SK-N-SH (cell line): Measurements from ENCODE around the gene NCK1. TPM values are rescaled to one million over a fixed set of nuclear protein-coding genes. Genes with fewer than 3 reads are reported as not detected.

Experiments
- CTCF ChIA-PET: fragments of 300-600, 350-600 bp; formaldehyde crosslinking; extraction: SDS; loops from one replicate; lab custom pipeline; 2021; lab: Yijun Ruan, JAX
- POLR2A ChIA-PET: fragments of 350-600 bp; sonication (Branson Sonifier 250); formaldehyde crosslinking; extraction: SDS; loops from one replicate; lab custom pipeline; 2020; ENCODE audit warnings: antibody characterized with exemption, inconsistent platforms; lab: Yijun Ruan, JAX
- DNase-seq: peaks from one replicate; pipeline ENCODE4 v3.0.0; 2012
- H2AFZ ChIP-seq: fragments of 200-600 bp; sonication (generic); 2 replicates; pipeline ENCODE4 v1.8.1; 2016; ENCODE audit warnings: antibody characterized with exemption, mild to moderate bottlenecking, low read depth
- H3F3A ChIP-seq: fragments of 200-600 bp; sonication (generic); replicated peaks from 2 replicates; pipeline ENCODE3; 2016; ENCODE audit warnings: antibody characterized with exemption, mild to moderate bottlenecking; ENCODE audit not compliant: insufficient read depth
- H3K27ac ChIP-seq, 2 experiments: fragments of 200-500 bp in 1 of 2; fragments of 200-600 bp in 1 of 2; sonication (Bioruptor generic) in 1 of 2; sonication (generic), shearing (Covaris generic) in 1 of 2; 2 replicates each; pipeline versions ENCODE4 v1.5.1 to v1.6.1; 2014 to 2016; ENCODE audit warnings: low read depth in 2 of 2, inconsistent platforms in 1 of 2, low read length in 1 of 2, mild to moderate bottlenecking in 1 of 2, mixed read lengths in 1 of 2
- H3K27me3 ChIP-seq: fragments of 200-600 bp; sonication (generic), shearing (Covaris generic); 2 replicates; pipeline ENCODE4 v1.6.1; 2016; ENCODE audit warnings: mixed run types; ENCODE audit not compliant: insufficient read depth
- H3K36me3 ChIP-seq, 2 experiments: fragments of 200-500 bp in 1 of 2; fragments of 200-600 bp in 1 of 2; sonication (Bioruptor generic) in 1 of 2; sonication (generic) in 1 of 2; replicated peaks in 1 of 2; 2 replicates each; pipeline versions ENCODE3 to v1.5.1; 2014 to 2016; ENCODE audit warnings: low read length in 1 of 2, mild to moderate bottlenecking in 1 of 2; ENCODE audit not compliant: insufficient read depth in 2 of 2, control insufficient read depth in 1 of 2
- H3K4me1 ChIP-seq, 2 experiments: fragments of 200-500 bp in 1 of 2; fragments of 200-600 bp in 1 of 2; sonication (Bioruptor generic) in 1 of 2; sonication (generic), shearing (Covaris generic) in 1 of 2; 2 replicates each; pipeline versions ENCODE4 v1.5.1 to v1.6.1; 2014 to 2016; ENCODE audit warnings: low read depth in 1 of 2, low read length in 1 of 2, mixed run types in 1 of 2; ENCODE audit not compliant: insufficient read depth in 2 of 2, control insufficient read depth in 1 of 2
- H3K4me2 ChIP-seq: fragments of 200-600 bp; sonication (generic), shearing (Covaris generic); 2 replicates; pipeline ENCODE4 v1.6.1; 2017; ENCODE audit warnings: mixed run types
- H3K4me3 ChIP-seq, 2 experiments: fragments of 200-500 bp in 1 of 2; fragments of 200-600 bp in 1 of 2; sonication (Bioruptor generic) in 1 of 2; sonication (generic), shearing (Covaris generic) in 1 of 2; 2 replicates each; pipeline versions ENCODE4 v1.5.1 to v1.8.1; 2014 to 2016; ENCODE audit warnings: low read depth in 2 of 2, inconsistent platforms in 1 of 2, low read length in 1 of 2, mild to moderate bottlenecking in 1 of 2, mixed read lengths in 1 of 2, moderate library complexity in 1 of 2
- H3K79me2 ChIP-seq: fragments of 200-600 bp; sonication (generic); 2 replicates; pipeline ENCODE4 v1.8.1; 2017; ENCODE audit warnings: mild to moderate bottlenecking; ENCODE audit not compliant: insufficient read depth
- H3K9ac ChIP-seq: fragments of 200-600 bp; sonication (generic); 2 replicates; pipeline ENCODE4 v1.6.1; 2017; ENCODE audit warnings: mixed run types
- H3K9me2 ChIP-seq: fragments of 200-600 bp; sonication (generic); 2 replicates; pipeline ENCODE4 v1.6.1; 2017; ENCODE audit warnings: mixed run types
- H3K9me3 ChIP-seq: fragments of 200-600 bp; sonication (generic); 2 replicates; pipeline ENCODE4 v1.6.1; 2017; ENCODE audit warnings: mixed run types, mild to moderate bottlenecking, moderate library complexity
- H4K20me1 ChIP-seq: fragments of 200-600 bp; sonication (generic); 2 replicates; pipeline ENCODE4 v1.6.1; 2017; ENCODE audit warnings: mild to moderate bottlenecking, mixed run types; ENCODE audit not compliant: insufficient read depth
- CTCF ChIP-seq: fragments of 200-600 bp; sonication (generic); IDR thresholded peaks from 2 replicates; pipeline ENCODE4 v1.6.1; 2017; ENCODE audit warnings: antibody characterized with exemption, mild to moderate bottlenecking, moderate library complexity
- EP300 ChIP-seq, 2 experiments: IDR thresholded peaks; 2 replicates each; pipeline versions ENCODE4 v1.4.0 to v1.6.1; 2012; ENCODE audit warnings: borderline replicate concordance in 1 of 2, low read depth in 1 of 2, low read length in 1 of 2
- FOXJ3 ChIP-seq: sonication (generic); formaldehyde crosslinking; IDR thresholded peaks from 2 replicates; pipeline ENCODE4 v1.5.1; 2020; ENCODE audit warnings: mild to moderate bottlenecking, missing genetic modification reagents
- GATA2 ChIP-seq: sonication (generic); formaldehyde crosslinking; IDR thresholded peaks from 2 replicates; pipeline ENCODE4 v1.5.0; 2020; ENCODE audit warnings: mild to moderate bottlenecking, missing genetic modification reagents
- NRF1 ChIP-seq: IDR thresholded peaks from 2 replicates; pipeline ENCODE4 v1.6.1; 2012; ENCODE audit warnings: low read depth, mild to moderate bottlenecking, low read length
- PBX3 ChIP-seq: IDR thresholded peaks from 2 replicates; pipeline ENCODE4; 2012
- RCOR1 ChIP-seq: fragments of 150-350 bp; IDR thresholded peaks from 2 replicates; pipeline ENCODE4 v1.6.1; 2017; ENCODE audit warnings: antibody characterized with exemption, low read length
- REST ChIP-seq: IDR thresholded peaks from 2 replicates; pipeline ENCODE4 v1.6.1; 2012; ENCODE audit warnings: mild to moderate bottlenecking, low read depth, low read length, moderate library complexity
- RFX5 ChIP-seq: IDR thresholded peaks from 2 replicates; pipeline ENCODE4 v1.6.1; 2012; ENCODE audit warnings: mild to moderate bottlenecking, improper control_type of control experiment, low read length
- SIN3A ChIP-seq: IDR thresholded peaks from 2 replicates; pipeline ENCODE4 v1.6.1; 2012; ENCODE audit warnings: low read depth, mild to moderate bottlenecking, low read length, moderate library complexity, borderline replicate concordance
- TAF1 ChIP-seq: IDR thresholded peaks from 2 replicates; pipeline ENCODE4 v1.6.1; 2012; ENCODE audit warnings: low read depth, mild to moderate bottlenecking, low read length, moderate library complexity, borderline replicate concordance
- WGBS: methylation state at CpG from one replicate; pipeline ENCODE4 v1.1.6; 2017; ENCODE audit warnings: low lambda C conversion rate; 5-methylcytosine and 5-hydroxymethylcytosine counted together
- polyA plus RNA-seq, 3 experiments: library from polyadenylated mRNA; depleted of rRNA; stranded (reverse); fragments of >200 nt; gene quantifications; 2 replicates each; pipeline ENCODE4 v1.2.3, GENCODE V29; 2012
- TF ChIP-seq, protein P1 (sequence below): fragments of 150-350 bp; IDR thresholded peaks from 2 replicates; pipeline ENCODE4 v1.6.1; 2017; ENCODE audit warnings: antibody characterized with exemption, low read length, low read depth, borderline replicate concordance

NCK1 gene
- polyA plus RNA-seq, 1 of the 3 experiments (the other 2 are of a cell fraction) = 16.2 TPM

DNA sequence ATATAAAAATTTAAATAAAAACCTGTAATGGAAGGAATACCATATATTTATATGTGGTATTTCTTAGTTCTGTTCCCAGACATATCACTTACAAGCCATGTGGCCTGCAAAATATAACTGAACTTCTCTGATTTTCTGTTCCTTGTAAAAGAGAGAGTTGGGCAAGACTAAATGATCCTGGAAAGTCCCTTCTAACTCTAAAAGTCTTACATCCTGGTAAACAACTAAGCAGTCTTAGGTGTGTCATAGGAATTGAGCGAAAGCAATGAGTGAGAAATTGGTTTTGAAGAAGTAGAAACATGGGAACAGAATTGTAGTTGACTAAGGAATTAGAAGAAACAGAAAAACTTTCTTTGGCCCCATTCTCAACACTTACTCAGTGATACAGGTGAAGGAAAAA is 70.5 kb downstream of the NCK1 start:
- Histone ChIP-seq H3K4me2 (no peak overlapping the region), H3F3A (peaks cover 5% of the 10 kb centered on the region), H3K9ac (no peak overlapping the region), H3K27ac (no peak overlapping the region), H3K4me1 (peaks cover 0 to 3% of the 10 kb centered on the region in 2 experiments; a peak in 1 of 4 replicates), H3K79me2 (peaks cover 25% of the 10 kb centered on the region; the same call in 1 of the 2 replicates), H4K20me1 (0 out of 2 replicates have a peak, but pooled peaks cover 2% of the 10 kb centered on the region), H3K27me3 (no peaks in the 10 kb centered on the region), H3K9me2 (0 out of 2 replicates have a peak, but pooled peaks cover 2% of the 10 kb centered on the region), H2AFZ (no peak overlapping the region), H3K9me3 (no peaks in the 10 kb centered on the region), H3K4me3 (no peak overlapping the region), H3K36me3 (peaks cover 13 to 41% of the 10 kb centered on the region in 2 experiments)
- TF ChIP-seq NRF1 = no peak
- TF ChIP-seq RFX5 = no peak
- no peak for TF ChIP-seq REST
- TF ChIP-seq PBX3 = no peak
- TF ChIP-seq RCOR1 = no peak
- TF ChIP-seq TAF1 = no peak
- POLR2A ChIA-PET = no interaction called here
- 97% methylated on average over 1 of the region's 1 CpG for WGBS
- CTCF ChIA-PET = no interaction called here
- no peak for DNase-seq

DNA sequence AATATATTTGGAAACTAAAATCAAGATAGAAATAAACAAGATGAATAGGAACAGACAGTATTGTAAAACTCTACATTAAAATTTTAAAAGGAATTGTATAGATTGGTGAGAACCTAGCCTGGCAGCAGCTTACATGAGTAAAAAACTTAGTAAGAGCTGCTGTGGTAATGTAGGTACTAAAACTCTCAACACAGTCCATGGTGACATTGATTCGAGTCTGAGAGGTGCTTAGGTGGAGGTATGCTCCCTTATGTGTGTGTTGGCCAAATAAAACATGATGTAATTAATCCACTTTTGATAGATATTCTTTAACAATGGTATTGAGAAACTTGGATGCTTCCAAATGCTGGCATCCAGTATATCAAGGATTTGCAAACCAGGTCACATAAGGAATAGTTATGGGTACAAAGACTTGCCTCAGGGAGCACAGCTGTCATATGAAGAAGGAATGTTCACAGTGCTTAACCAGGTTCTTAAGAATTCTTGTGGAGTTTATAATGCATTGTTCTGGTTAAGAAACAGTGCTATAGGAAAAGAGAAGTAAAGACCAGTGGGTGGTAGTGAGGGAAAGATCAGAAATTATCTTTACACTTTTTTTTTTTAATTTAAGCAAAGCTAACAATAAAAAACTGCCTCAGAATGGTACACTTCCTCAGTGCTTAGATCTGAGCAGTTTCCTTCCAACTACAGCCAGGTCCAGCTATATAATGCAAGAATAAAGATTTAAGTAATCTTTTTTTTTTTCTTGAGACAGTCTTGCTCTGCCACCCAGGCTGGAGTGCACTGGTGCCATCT is 71.2 kb downstream of the NCK1 start:
- Histone ChIP-seq H3F3A (peaks cover 8% of the 10 kb centered on the region), H3K4me2 (no peak overlapping the region), H3K9ac (no peak overlapping the region), H3K4me3 (no peak overlapping the region), H3K4me1 (peaks cover 0 to 7% of the 10 kb centered on the region in 2 experiments; a peak in 1 of 4 replicates), H3K27ac (no peak overlapping the region), H3K36me3 (peaks cover 11 to 38% of the 10 kb centered on the region in 2 experiments), H3K9me2 (0 out of 2 replicates have a peak, but pooled peaks cover 2% of the 10 kb centered on the region), H2AFZ (no peak overlapping the region), H3K9me3 (no peaks in the 10 kb centered on the region), H3K27me3 (no peaks in the 10 kb centered on the region), H3K79me2 (peaks cover 25% of the 10 kb centered on the region; the same call in 1 of the 2 replicates), H4K20me1 (0 out of 2 replicates have a peak, but pooled peaks cover 2% of the 10 kb centered on the region)
- 60% methylated on average over 1 of the region's 1 CpG for WGBS
- ChIA-PET POLR2A (no interaction called here), CTCF (no interaction called here)
- DNase-seq = no peak
- TF ChIP-seq GATA2 (no peak), CTCF (no peak), SIN3A (no peak), FOXJ3 (no peak), EP300 (IDR thresholded peaks at IDR 0.05; ENCODE audit: borderline replicate concordance in 1 of 2, low read depth in 1 of 2, low read length in 1 of 2) (no peak), REST (no peak), TAF1 (no peak)
- TF ChIP-seq, protein P1, sequence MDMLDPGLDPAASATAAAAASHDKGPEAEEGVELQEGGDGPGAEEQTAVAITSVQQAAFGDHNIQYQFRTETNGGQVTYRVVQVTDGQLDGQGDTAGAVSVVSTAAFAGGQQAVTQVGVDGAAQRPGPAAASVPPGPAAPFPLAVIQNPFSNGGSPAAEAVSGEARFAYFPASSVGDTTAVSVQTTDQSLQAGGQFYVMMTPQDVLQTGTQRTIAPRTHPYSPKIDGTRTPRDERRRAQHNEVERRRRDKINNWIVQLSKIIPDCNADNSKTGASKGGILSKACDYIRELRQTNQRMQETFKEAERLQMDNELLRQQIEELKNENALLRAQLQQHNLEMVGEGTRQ = no peak
